Thyroid gland (tissue), 4 donors: ENCODE measurements around the gene TMEM183A. TPM values are rescaled to one million over a fixed set of nuclear protein-coding genes. Genes with fewer than 3 reads are reported as not detected.

ENCODE experiments used
- DNase-seq, 2 donors: peaks; one replicate each; pipeline ENCODE4 v3.0.0-alpha.2; 2019
- H3K27ac ChIP-seq, 3 donors: fragments of 200-600 bp; sonication (generic); 1 replicate in 2 of 3; 2 replicates in 1 of 3; pipeline ENCODE4 v1.5.1; 2016 to 2019; ENCODE audit warnings: mild to moderate bottlenecking in 1 of 3, moderate library complexity in 1 of 3
- H3K27me3 ChIP-seq: fragments of 200-600 bp; sonication (generic); one replicate; pipeline ENCODE4 v1.5.1; 2019
- H3K36me3 ChIP-seq, 2 donors: fragments of 200-600 bp; sonication (generic); one replicate each; pipeline ENCODE4 v1.5.1; 2016 to 2019
- H3K4me1 ChIP-seq, 2 donors: fragments of 200-600 bp; sonication (generic); one replicate each; pipeline ENCODE4 v1.5.1; 2017 to 2019
- H3K4me3 ChIP-seq, 3 donors: fragments of 200-600 bp; sonication (generic); replicated peaks in 1 of 3; 1 replicate in 2 of 3; 2 replicates in 1 of 3; pipeline ENCODE4 v1.5.1; 2016; ENCODE audit warnings: mild to moderate bottlenecking in 1 of 3
- H3K9me3 ChIP-seq: fragments of 200-600 bp; sonication (generic); one replicate; pipeline ENCODE4 v1.5.1; 2017
- POLR2A ChIP-seq, 2 donors: fragments of 450-650 bp; IDR thresholded peaks; one replicate each; pipeline ENCODE4 v1.6.1; 2017; ENCODE audit warnings: antibody characterized with exemption in 2 of 2, mild to moderate bottlenecking in 2 of 2, moderate library complexity in 1 of 2
- WGBS, 2 donors: methylation state at CpG; one replicate each; pipeline ENCODE4 v1.1.5; 2017; 5-methylcytosine and 5-hydroxymethylcytosine counted together
- intact Hi-C: fragments of 100-400 bp; cut with DNase I; formaldehyde crosslinking; loops from one replicate; pipeline ENCODE4 v1.15.1; 2023
- total RNA-seq, 4 donors: library from RNA; depleted of rRNA; stranded (reverse); fragments of >200 nt; gene quantifications; one replicate each; pipeline ENCODE4 v1.2.3, GENCODE V29; 2016
- TF ChIP-seq, protein P1 (sequence below), 6 experiments: fragments of 200-600 bp in 3 of 6; fragments of 450-650 bp in 3 of 6; sonication (generic) in 3 of 6; IDR thresholded peaks; one replicate each; pipeline ENCODE4 v1.5.1; 2016 to 2019; ENCODE audit warnings: antibody characterized with exemption in 6 of 6, mild to moderate bottlenecking in 2 of 6, inconsistent platforms in 1 of 6, moderate library complexity in 1 of 6

The TMEM183A gene
- total RNA-seq, 4 donors from 2014 or later: 71.0 to 93.9 (median 84.2) TPM

DNA sequence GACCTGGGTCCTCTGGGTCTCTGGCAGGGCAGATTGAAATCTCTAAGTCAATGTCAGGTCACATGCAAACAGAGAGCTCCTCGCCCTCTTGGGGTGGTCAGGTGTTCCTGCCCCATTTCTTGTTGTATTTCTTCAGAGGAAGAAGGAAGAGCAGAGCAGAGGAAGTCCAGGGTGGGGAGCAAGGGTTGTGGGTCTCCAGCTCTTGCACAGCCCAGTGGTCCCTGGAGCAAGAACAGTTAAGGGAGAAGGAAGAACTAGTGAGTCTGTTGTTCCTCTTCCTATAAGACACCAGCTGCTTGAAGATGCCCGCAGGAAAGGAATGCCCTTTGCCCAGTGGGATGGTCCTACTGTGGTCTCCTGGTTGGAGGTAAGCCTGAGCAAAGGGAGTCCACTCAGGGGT is 52.3 kb downstream of the TMEM183A start:
- Histone ChIP-seq H3K36me3 (no peaks in the 10 kb centered on the region), H3K4me3 (no peak overlapping the region), H3K27me3 (no peaks in the 10 kb centered on the region), H3K27ac (no peak overlapping the region), H3K9me3 (no peaks in the 10 kb centered on the region), H3K4me1 (no peaks in the 10 kb centered on the region)
- 80 to 92% methylated on average over 2 of the region's 2 CpGs for WGBS, 2 donors
- no peak for TF ChIP-seq POLR2A (IDR thresholded peaks at IDR 0.05)
- TF ChIP-seq, protein P1, sequence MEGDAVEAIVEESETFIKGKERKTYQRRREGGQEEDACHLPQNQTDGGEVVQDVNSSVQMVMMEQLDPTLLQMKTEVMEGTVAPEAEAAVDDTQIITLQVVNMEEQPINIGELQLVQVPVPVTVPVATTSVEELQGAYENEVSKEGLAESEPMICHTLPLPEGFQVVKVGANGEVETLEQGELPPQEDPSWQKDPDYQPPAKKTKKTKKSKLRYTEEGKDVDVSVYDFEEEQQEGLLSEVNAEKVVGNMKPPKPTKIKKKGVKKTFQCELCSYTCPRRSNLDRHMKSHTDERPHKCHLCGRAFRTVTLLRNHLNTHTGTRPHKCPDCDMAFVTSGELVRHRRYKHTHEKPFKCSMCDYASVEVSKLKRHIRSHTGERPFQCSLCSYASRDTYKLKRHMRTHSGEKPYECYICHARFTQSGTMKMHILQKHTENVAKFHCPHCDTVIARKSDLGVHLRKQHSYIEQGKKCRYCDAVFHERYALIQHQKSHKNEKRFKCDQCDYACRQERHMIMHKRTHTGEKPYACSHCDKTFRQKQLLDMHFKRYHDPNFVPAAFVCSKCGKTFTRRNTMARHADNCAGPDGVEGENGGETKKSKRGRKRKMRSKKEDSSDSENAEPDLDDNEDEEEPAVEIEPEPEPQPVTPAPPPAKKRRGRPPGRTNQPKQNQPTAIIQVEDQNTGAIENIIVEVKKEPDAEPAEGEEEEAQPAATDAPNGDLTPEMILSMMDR (IDR thresholded peaks at IDR 0.05): no peak
- DNase-seq: no peak
- intact Hi-C loops: no loop called here

DNA sequence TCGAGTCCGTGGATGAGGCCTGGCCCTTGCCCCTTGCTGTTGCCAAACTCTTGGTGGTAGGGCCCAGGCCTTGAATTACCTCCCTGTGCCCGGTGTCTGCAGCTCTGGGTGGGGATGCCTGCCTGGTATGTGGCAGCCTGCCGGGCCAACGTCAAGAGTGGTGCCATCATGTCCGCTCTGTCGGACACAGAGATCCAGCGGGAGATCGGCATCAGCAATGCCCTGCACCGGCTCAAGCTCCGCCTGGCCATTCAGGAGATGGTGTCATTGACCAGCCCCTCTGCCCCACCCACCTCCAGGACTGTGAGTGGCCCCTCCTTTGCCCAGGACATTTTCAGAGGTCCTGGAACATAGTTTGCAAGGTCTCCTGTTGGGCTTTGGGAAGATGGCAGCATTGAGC is 52.9 kb downstream of the TMEM183A start:
- Histone ChIP-seq H3K27me3 (no peaks in the 10 kb centered on the region), H3K4me3 (no peak overlapping the region), H3K9me3 (no peaks in the 10 kb centered on the region), H3K27ac (no peak overlapping the region), H3K4me1 (no peaks in the 10 kb centered on the region), H3K36me3 (no peaks in the 10 kb centered on the region)
- intact Hi-C loops: no loop called here
- DNase-seq: no peak
- TF ChIP-seq POLR2A (IDR thresholded peaks at IDR 0.05): no peak
- TF ChIP-seq, protein P1 (IDR thresholded peaks at IDR 0.05): no peak
- 95 to 96% methylated on average over 8 to 11 of the region's 11 CpGs for WGBS, 2 donors

DNA sequence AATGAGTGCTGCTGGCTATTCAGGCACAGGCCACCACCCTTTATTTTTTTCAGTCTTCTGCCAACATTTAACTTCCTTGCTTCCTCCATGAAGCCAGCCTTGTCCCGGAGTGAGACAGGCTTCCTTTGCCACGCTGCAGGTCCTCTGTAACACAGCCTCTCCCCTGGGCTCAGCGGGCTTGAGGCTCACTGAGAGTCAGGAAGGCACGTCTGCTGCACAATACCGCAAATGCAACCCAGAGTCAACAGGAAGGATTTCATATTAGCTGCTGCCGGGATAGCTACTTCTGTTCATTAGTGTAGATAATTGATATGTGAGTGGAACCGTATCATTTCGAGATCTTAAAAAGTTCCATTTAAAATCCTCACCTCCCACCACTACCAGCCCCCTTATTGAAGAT is 56.1 kb downstream of the TMEM183A start:
- H3K36me3 ChIP-seq: no peaks in the 10 kb centered on the region
- intact Hi-C loops: no loop called here
- no peak for TF ChIP-seq POLR2A (IDR thresholded peaks at IDR 0.05)
- TF ChIP-seq, protein P1 (IDR thresholded peaks at IDR 0.05): no peak
- no peaks in the 10 kb centered on the region for H3K27me3 ChIP-seq
- H3K9me3 ChIP-seq: no peaks in the 10 kb centered on the region
- H3K27ac ChIP-seq: no peak overlapping the region
- no peaks in the 10 kb centered on the region for H3K4me1 ChIP-seq
- no peak for DNase-seq
- 74 to 87% methylated on average over 8 of the region's 8 CpGs for WGBS, 2 donors
- H3K4me3 ChIP-seq: no peak overlapping the region

DNA sequence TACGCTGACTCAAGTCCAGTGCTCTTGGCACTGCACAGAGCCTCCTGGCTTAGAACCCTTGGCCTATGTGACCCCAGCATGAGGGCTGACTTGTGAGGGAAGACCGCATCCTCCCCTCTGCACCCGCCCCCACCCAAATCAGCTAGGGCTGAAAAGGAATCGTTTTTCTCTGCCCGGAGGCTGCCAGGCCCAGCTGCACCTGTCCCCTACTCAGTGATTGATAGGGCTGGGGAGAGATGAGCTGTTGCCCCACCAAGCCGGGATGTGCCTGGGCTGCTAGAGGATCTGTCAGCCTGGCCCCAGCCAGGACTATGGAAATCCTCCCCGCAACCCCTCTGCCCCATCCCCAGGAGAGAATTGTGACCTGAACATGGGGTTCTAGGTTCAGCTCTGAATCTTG is 58.0 kb downstream of the TMEM183A start:
- Histone ChIP-seq H3K4me3 (no peak overlapping the region), H3K27ac (no peak overlapping the region), H3K4me1 (no peaks in the 10 kb centered on the region), H3K9me3 (no peaks in the 10 kb centered on the region), H3K27me3 (no peaks in the 10 kb centered on the region), H3K36me3 (no peaks in the 10 kb centered on the region)
- 84 to 92% methylated on average over 5 to 7 of the region's 7 CpGs for WGBS, 2 donors
- no peak for DNase-seq
- intact Hi-C loops: no loop called here
- TF ChIP-seq, protein P1 (IDR thresholded peaks at IDR 0.05): no peak
- no peak for TF ChIP-seq POLR2A (IDR thresholded peaks at IDR 0.05)

DNA sequence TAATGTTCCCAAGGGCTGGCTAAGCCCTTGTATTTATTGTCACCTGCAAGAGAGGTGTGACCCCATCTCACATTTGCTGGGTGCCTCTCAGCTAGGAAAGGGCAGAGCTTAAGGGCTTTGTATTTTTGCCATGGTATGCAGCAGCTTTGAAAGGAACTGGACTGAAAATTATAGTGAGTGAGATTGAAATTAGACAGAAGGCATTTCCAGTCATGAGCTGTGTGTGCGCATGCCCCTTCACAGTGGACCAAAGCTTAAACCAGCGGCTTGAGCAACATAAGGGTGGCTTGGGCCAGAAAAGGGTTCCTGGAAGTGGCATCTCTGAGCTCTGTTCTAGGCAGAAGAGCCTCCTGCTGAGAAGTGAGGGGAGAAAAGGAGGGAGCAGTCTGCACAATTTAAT is 58.8 kb downstream of the TMEM183A start:
- TF ChIP-seq POLR2A (IDR thresholded peaks at IDR 0.05): no peak
- TF ChIP-seq, protein P1 (IDR thresholded peaks at IDR 0.05): no peak
- Histone ChIP-seq H3K4me1 (no peaks in the 10 kb centered on the region), H3K36me3 (no peaks in the 10 kb centered on the region), H3K4me3 (no peak overlapping the region), H3K27me3 (no peaks in the 10 kb centered on the region), H3K27ac (no peak overlapping the region), H3K9me3 (no peaks in the 10 kb centered on the region)
- intact Hi-C loops: no loop called here
- DNase-seq: no peak
- 48 to 82% methylated on average over 2 of the region's 2 CpGs for WGBS, 2 donors
